Mesothelial cell of epicardium (in vitro differentiated cells): ENCODE data around the gene DNAH17. TPM values are rescaled to one million over a fixed set of nuclear protein-coding genes. Genes with fewer than 3 reads are reported as not detected.

Source experiments
- DNase-seq, 2 experiments: peaks; one replicate each; pipeline ENCODE4 v3.0.0; 2021; ENCODE audit warnings: low spot score in 2 of 2; ENCODE audit not compliant: unreplicated experiment in 2 of 2
- H3K27ac Mint-ChIP-seq: 2 replicates; pipeline ENCODE4 v1.8.0; 2021; ENCODE audit warnings: mixed read lengths
- H3K27me3 Mint-ChIP-seq: 2 replicates; pipeline ENCODE4 v1.8.0; 2021; ENCODE audit warnings: low read depth, mixed read lengths
- H3K36me3 Mint-ChIP-seq: 2 replicates; pipeline ENCODE4 v1.8.0; 2021; ENCODE audit warnings: mixed read lengths
- H3K4me1 Mint-ChIP-seq: 2 replicates; pipeline ENCODE4 v1.8.0; 2021; ENCODE audit warnings: mixed read lengths
- H3K4me3 Mint-ChIP-seq: 2 replicates; pipeline ENCODE4 v1.8.0; 2021; ENCODE audit warnings: mild to moderate bottlenecking, moderate library complexity, mixed read lengths
- H3K9me3 Mint-ChIP-seq: 2 replicates; pipeline ENCODE4 v1.8.0; 2021; ENCODE audit warnings: mixed read lengths
- total RNA-seq: library from RNA; stranded (reverse); gene quantifications from 3 replicates; pipeline ENCODE4 v1.2.1, GENCODE V29; 2021
- TF ChIP-seq, protein P1 (sequence below): fragments of 200-600 bp; sonication (generic); IDR thresholded peaks from one replicate; pipeline ENCODE4 v1.5.0; 2021; ENCODE audit warnings: antibody characterized with exemption; ENCODE audit not compliant: unreplicated experiment

Gene DNAH17
- total RNA-seq, 1 donor from 2014 or later: 0.87 TPM

DNA sequence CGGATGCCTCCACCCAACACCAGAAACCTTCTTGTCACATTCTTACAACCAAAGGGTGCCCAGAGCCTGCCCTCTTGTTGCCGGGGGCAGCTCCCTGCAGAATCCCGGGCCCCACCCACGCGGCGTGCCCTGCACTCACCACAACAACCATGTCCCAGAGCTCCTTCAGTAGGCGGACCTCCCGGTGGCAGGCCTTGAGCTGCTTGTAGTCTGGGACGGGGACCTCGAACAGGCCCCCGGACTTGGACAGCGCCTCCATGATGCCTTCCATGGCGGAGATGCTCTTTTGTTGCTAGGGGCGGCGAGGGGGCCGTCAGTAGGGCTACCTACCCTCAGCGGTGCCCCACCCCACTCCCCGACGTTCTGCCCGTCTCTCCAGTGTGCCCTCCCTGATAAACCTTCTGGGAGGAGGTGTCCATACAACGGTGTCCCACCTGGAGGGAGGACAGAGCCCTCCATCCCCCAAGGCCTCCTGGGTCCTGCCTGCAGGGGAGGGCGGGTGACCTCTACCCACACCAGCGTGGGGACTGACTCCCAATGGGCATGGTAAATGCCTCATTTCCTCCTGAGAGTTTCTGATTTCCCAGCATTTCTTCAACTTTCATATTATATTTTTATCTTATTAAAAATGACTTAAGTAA lies 52.2 kb downstream of the DNAH17 start:
- Mint-ChIP-seq H3K27ac (no peak overlapping the region), H3K36me3 (no peaks in the 10 kb centered on the region), H3K4me1 (no peaks in the 10 kb centered on the region), H3K4me3 (no peak overlapping the region), H3K27me3 (no peaks in the 10 kb centered on the region), H3K9me3 (no peaks in the 10 kb centered on the region)
- DNase-seq: no peak
- TF ChIP-seq, protein P1, sequence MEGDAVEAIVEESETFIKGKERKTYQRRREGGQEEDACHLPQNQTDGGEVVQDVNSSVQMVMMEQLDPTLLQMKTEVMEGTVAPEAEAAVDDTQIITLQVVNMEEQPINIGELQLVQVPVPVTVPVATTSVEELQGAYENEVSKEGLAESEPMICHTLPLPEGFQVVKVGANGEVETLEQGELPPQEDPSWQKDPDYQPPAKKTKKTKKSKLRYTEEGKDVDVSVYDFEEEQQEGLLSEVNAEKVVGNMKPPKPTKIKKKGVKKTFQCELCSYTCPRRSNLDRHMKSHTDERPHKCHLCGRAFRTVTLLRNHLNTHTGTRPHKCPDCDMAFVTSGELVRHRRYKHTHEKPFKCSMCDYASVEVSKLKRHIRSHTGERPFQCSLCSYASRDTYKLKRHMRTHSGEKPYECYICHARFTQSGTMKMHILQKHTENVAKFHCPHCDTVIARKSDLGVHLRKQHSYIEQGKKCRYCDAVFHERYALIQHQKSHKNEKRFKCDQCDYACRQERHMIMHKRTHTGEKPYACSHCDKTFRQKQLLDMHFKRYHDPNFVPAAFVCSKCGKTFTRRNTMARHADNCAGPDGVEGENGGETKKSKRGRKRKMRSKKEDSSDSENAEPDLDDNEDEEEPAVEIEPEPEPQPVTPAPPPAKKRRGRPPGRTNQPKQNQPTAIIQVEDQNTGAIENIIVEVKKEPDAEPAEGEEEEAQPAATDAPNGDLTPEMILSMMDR: no peak

DNA sequence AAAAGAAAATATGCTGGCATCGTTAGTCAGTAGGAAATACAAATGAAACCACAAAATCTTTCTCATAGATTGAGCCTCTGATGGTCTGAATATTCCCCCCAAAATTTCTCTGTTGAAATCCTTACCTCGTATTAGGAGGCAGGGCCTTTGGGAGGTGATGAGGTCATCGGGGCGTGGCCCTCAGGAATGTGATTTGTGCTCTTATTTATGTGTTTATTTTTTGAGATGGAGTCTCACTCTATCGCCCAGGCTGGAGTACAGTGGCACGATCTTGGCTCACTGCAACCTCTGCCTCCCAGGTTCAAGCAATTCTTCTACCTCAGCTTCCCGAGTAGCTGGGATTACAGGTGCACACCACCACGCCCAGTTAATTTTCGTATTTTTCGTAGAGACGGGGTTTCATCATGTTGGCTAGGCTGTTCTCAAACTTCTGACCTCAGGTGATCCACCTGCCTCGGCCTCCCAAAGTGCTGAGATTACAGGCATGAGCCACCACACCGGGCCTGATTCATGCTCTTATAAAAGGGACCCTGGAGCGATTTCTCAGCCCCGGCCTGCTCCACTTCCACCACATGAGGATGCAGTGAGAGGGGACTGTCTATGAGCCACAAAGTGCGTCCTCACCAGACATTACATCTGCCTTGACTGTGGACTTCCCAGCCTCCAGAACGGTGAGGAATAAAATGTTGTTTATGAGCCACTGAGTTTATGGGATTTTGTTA lies 53.1 kb downstream of the DNAH17 start:
- Mint-ChIP-seq H3K4me1 (no peaks in the 10 kb centered on the region), H3K27ac (no peak overlapping the region), H3K4me3 (no peak overlapping the region), H3K27me3 (no peaks in the 10 kb centered on the region), H3K36me3 (no peaks in the 10 kb centered on the region), H3K9me3 (no peaks in the 10 kb centered on the region)
- TF ChIP-seq, protein P1: no peak
- DNase-seq: no peak

DNA sequence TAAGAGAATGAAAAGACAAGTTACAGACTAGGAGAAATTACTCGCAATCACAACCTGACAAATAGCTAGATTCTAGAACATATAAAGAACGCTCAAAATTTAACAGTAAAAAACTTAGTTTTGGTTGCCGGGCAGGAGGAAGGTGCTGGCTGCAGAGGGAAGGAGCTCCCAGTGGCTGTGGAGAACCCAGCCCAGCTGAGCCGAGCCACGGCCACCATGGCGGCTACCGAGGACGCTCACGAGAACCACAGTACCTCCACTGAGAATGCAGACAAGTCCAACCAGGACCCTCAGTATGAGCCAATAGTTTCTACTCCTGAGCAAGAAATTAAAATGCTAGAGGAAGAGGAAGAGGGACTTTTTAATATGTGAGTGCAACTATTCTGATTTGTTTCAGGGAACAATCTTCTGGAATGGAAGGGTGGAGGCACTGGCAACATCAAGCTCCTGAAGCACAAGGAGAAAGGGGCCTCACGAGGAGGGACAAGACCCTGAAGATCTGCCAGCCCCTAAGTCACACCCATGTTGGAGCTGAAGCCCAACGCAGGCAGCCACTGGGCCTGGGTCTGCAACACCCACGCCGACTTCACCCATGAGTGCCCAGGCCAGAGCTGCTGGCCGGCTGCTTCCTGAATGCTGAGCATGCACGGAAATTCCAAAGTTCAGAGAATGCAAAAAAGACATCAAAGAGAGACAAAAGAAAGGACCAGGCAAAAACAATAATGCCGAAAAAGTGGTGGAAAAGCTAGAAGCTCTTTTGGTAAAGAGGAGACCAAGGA lies 55.0 kb downstream of the DNAH17 start:
- Mint-ChIP-seq H3K4me3 (no peak overlapping the region), H3K27ac (no peak overlapping the region), H3K4me1 (peaks cover 3% of the 10 kb centered on the region), H3K9me3 (no peaks in the 10 kb centered on the region), H3K27me3 (no peaks in the 10 kb centered on the region), H3K36me3 (no peaks in the 10 kb centered on the region)
- TF ChIP-seq, protein P1: no peak
- no peak for DNase-seq

DNA sequence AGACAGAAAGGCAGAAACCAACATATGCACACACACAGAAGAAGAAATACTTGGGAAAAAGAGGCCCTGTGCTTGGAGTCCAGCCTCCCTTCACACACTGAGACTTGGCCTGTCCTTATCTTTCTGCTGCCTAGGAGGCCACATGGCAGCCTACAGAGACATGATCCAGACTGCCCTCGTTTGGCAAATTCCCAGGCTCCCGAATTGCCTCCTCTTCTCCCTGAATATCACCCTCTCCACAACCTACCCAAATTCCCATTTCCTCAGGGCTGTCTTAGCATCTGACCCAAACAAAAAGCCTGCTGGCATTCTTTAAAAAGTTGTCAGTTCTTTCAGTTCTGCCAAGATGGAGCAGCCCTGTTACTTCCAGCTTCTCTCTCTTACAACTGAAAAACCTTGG lies 59.8 kb downstream of the DNAH17 start:
- no peaks in the 10 kb centered on the region for H3K27me3 Mint-ChIP-seq
- TF ChIP-seq, protein P1: no peak
- no peak for DNase-seq
- H3K4me1 Mint-ChIP-seq: peaks cover 3% of the 10 kb centered on the region
- H3K36me3 Mint-ChIP-seq: peaks cover 1% of the 10 kb centered on the region
- H3K27ac Mint-ChIP-seq: peak overlapping the region; percentile 19
- H3K4me3 Mint-ChIP-seq: no peak overlapping the region
- H3K9me3 Mint-ChIP-seq: peaks cover 3% of the 10 kb centered on the region

DNA sequence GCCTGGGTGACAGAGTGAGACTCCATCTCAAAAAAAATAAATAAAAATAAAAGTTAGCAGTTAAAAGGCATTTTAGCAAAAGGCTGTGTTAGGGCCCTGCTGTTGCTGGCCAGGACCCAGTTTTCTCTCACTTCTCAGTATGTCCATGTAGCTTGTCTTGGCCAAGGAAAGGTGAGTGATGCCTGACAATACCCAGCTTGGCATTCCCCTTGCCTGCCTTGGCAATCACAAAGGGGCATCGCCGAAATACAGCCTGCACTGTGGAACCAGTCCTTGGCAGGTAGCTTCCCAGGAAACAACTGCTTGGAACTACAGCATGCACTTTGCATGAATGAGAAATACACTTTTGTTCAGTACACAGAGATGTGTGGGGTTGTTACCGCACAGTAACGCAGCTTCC lies 61.7 kb downstream of the DNAH17 start:
- Mint-ChIP-seq H3K27me3 (no peaks in the 10 kb centered on the region), H3K4me3 (no peak overlapping the region), H3K9me3 (peaks cover 3% of the 10 kb centered on the region), H3K4me1 (peaks cover 3% of the 10 kb centered on the region), H3K36me3 (peaks cover 1% of the 10 kb centered on the region), H3K27ac (no peak overlapping the region)
- TF ChIP-seq, protein P1: no peak
- DNase-seq: no peak
